DMS153 treated with DMSO at 0.1 percent for 48 hours (cell line): ENCODE results near the gene GOLGA7B.

Source experiments
- DNase-seq: peaks from one replicate; lab custom pipeline; 2025; ENCODE audit not compliant: unreplicated experiment; lab: John Stamatoyannopoulos, UW

Gene GOLGA7B

DNA sequence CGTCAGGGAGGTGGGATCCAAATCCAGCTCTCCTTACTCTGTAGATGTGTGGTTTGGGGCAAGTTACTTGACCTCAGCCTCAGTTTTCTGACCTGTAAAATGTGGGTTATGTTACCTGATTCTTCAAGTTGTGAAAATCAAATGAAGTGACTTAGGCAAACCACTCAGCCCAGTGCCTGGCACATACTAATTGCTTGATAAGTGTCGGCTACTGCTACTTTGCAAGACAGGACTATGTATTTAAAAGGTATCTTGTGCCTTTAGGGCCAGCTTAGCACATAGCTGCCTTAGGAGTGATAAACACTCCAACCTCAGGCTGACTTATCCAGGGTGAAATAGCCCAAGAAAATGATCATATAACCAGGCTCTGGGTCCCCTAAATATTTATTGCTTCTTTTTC, 42.9 kb downstream of the GOLGA7B start:
- DNase-seq = no peak

DNA sequence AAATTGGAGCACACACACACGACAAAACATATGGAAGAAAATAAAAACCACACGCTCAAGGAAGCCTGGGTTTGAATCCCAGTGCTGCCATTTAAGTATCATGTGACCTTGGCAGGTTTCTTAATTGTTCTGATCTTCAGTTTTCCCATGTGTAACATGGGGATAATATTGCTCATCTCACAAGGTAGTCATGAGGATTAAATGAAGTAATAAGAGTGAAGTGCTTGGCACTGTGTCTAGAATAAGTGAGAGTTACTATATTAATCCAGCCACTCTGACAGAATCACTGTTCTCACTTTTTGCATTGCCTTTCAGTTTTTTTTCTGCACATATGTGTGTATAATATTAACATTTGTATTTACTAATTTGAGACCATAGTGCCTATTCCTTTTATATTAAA, 43.3 kb downstream of the GOLGA7B start:
- no peak for DNase-seq

DNA sequence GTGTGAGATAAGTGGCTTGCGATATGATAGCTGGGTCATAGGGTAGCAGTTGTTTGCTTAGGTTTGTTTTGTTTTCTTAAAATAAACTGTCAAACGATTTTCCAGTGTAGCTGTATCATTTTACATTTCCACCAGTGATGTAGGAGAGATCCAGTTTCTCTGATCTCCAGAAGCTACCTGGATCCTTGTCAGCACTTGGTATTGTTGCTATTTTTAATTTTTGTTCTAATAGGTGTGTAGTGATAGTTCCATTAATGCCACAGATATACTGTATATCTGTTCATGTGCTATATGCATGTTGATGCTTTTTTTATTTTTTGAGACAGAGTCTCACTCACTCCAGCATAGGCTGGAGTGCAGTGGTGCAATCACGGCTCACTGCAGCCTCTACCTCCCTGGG, 44.4 kb downstream of the GOLGA7B start:
- DNase-seq = no peak

DNA sequence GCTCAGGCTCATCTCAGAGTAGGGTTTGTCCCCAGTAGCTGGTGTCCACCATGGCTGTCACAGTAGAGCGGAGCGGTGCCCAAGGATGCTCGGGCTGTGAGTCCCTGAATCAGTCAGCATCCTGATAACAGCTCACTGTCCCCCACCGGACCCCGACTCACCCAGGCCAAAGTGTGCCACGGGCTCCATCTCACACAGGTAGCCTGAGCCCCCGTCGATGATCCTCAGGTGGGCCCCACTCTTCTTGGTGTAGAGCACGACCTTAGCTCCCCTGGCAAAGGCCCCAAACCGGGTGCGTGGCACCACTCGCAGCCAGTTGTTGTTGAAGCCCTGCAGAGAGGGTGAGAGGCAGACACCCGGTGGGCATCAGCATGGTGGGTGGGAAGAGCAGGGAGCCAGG, 45.4 kb downstream of the GOLGA7B start:
- DNase-seq = no peak

DNA sequence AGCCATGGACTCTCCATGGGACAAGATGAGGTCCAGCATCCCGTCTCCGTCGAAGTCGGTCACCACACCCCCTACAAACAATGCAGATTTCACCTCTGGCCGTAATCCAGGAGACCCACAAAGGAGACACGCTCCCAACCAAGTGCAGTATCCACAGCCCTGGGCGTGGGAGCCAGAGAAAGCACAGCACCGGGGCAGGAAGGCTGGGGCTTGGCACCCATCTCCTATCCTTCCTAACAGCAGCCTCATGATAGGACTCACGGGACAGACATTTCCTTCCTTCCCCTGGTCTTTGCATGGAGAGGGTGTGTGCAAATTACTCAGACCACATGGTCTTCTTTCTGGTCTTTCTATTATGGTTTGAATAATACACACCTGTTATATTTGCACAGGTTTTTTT, 46.3 kb downstream of the GOLGA7B start:
- no peak for DNase-seq

DNA sequence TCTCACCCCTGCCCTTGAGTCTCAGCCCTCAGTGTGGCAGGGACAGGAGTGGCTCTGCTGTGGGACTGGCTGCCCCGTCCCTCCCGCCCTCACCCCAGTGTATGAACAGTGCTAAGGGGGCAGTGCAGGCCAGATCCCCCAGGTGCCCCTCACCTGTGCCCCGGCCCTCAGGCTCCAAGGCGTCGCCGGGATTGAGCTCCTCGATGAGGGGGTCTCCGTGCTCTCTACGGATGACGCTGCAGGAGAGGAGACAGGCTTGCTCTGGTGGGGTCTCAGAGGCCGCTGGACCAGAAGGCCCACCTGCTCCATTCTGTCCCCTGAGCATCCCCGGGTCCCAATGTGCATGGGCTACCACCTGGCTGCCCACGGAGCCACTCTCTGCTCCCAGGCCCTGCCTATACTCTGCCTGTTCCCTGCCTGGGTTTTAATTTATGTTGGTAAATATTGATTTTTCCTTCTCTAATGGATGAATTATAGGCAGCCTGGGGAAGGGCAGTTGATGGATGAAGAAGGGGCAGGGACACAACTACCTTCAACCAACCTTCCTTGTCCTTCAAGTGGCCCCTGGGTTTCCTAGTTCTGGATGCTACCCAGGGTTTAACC, 47.2 kb downstream of the GOLGA7B start:
- DNase-seq = no peak

DNA sequence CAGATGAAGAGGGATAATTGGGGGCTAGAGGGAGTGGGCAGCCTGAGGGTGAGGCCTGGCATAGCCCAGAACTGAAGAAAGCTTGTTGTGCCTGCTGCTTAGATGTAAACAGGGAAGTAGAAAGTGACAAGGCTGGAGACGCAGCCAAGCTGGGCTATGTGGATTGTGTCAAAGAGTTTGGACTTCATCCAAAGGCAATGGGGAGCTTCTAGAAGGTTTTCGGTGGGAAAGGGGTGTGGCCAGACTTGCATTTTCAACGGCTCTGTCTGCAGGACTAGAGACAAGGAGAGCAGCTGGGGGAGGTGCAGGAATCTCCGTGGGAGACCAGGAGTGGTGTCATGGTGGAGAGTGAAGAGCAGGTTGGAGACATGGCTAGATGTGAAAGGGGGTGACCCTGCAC, 48.8 kb downstream of the GOLGA7B start:
- no peak for DNase-seq

DNA sequence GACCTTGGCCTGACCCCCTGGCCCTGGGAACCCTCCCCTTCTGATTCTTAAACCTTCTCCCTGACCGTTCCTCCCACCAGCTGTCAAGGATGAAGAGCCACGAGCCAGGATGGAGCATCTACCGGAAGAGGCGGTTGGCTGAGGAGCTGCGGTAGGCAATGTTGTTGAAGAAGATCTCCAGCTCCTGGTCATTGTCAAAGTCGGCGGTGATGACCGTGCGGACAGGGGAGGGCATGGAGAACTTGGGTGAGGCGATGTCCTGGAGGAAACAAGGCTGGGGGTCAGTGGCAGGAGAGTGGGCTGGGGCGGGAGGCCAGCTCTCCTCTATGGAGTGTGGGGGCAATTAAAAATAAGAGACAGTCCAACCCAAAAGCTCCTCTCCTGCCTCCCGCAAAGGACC, 51.7 kb downstream of the GOLGA7B start:
- DNase-seq = no peak

DNA sequence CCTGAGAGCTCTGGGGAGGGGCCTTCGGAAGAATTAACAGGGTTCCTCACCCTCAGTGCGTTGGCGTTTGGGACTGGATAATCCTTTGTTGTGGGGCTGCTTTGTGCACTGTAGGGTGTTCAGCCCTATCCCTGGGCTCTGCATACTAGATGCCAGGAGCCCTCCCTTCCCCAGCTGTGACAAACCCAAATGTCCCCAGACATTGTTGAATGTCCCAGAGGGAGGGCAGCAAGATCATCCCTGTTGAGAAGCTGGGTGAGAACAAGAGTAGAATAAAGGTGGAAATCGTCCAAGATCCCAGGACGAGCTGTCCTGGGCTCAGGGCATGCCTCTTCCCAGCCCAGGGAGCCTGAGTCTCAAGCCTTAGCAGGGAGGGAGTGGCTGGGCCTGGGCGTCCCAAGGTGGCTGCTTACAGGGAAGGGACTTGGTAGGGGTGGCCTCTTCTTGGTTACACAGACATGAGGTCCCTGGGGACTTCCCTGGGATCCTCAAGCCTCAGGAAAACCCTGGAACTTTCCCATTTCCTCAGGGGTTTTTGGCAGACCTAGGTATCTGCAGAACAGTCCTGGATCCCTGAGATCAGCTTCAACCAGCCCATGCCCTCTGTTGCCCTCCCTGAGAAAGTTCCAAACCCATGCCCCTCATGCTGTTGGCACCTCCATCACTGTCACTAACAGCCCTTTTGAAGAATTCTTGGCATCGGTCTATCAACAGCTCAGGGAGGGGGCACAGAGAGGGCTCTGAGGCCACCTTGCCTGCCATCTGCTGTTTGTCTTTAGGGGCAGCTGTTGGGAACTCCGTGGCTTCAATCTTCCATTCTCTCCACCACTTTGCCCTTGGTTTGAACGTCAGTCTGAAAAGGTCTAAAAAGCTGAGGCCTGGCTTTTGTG, 53.7 kb downstream of the GOLGA7B start:
- no peak for DNase-seq

DNA sequence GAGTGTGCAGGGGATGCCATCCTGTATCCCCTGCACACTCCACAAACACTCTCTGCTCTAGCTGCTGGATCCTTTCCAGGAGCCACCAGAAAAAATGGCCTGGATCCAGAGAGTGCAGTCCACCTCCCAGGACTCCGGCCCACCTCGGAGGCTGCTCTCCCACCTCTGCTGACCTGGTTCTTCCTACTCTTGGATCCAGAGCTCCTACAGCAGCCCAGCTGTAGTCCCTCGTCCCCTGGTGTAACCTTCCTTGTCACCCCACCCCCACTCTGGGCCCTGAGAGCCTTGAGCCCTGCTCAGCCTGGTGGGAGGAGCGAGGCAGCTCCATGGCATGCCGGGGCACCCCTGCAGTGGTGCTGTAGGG, 54.4 kb downstream of the GOLGA7B start:
- no peak for DNase-seq

DNA sequence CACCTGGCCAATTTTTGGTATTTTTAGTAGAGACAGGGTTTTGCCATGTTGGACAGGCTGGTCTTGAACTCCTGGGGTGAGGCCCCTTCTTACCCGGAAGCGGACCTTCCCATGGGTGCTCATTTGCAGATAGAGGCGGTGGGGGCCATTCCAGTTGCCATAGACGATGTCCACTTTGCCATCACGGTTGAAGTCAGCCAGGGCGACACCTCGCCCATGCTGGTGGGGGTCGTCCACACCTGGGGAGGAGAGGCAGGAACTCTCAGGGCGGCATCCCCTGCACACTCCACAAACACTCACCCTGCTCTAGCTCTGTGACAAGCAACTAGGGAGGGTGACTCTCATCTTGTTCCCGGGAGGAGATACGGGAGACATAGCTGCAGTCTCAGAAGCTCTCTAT, 54.9 kb downstream of the GOLGA7B start:
- no peak for DNase-seq

DNA sequence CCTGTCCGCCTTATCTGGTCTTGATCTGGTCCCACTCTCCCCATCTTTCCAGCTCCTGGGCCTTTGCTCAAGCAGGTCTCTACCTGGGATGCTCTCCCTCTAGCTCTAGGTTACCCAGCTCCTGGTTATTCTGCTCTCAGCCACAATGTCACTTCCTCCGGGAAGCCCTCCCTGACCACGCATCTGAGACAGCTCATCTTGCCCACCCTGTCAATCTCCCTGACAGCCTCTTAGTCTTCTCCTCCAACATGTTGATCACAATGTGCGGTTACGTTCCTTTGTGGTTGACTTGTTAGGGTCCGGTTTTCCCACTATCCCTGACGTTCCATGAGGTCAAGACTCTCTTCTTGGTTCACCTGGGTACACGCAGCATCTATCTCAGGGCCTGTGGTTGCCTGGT, 55.6 kb downstream of the GOLGA7B start:
- no peak for DNase-seq

DNA sequence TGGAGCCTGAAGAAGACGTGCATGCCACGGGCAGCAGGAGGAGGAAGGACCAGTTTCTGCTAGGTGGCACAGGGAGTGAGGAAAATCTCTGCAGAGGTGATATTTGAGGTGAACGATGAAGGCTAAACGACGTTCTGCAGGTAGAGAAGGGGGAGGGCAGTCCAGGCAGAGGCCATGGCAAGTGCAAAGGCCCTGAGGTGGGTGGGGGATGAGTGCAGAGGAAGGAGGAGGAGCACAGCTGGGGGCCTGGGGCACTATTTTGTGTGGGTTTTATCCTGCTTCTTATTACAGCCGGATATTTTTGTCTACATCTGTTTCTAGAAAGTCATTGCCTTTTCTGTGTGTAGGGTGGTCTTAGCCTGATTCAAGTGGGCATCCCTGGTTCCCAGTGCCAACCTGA, 57.6 kb downstream of the GOLGA7B start:
- no peak for DNase-seq

DNA sequence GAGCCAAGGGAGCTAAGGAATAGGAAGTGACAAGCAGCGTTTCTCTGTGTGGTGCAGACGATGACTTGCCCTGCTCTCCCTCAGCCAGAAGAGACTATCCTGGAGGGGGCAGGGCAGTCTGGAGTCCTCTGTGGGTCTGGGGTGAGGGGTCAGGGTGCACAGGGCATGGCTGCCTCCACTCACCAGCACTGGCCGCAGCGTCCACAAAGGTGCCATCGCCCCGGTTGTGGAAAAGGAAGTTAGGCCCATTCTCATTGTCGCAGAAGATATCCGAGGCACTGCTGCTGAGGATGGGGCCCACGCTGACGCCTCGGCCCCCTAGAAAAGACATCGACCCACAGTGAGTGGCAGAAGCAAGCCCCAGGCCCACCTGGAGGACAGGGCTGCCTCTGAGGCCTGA, 58.2 kb downstream of the GOLGA7B start:
- DNase-seq = no peak

DNA sequence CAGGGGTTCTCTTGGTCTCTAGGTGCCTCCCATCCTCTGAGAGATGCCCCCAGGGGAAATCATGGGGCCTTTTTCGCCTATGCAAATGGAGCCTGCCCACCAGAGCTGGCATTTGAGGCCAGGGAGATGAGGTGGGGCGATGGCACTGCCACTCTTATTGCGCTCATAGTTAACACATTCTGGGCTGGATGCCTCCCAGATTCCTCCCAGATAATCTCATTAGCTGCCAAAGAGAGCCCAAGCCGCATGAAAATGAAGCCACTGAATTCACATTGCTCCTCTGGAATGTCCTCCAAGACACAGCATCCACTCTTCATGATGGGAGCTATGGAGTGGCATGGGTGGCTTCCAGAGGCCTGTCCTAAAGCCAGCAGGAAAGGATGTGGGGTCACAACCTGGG, 61.0 kb downstream of the GOLGA7B start:
- no peak for DNase-seq

DNA sequence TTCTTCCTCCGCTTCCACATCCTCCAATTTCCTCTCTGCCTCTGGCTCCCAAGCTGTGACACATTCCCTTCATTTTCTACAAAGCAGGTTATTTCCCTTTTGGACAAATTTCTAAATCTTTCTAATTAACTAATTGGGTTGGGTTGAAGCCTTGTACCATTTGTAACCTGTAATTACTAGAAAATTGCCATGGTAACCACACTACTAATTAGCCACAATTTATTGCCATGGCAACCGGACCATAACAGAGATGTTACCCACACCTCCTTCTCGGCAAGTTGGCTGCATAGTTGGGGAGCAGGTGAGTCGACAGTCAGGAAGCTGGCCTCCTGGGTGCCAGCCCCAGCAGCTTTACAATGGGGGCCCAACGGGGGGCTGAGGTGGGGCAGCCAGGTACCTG, 61.6 kb downstream of the GOLGA7B start:
- no peak for DNase-seq

DNA sequence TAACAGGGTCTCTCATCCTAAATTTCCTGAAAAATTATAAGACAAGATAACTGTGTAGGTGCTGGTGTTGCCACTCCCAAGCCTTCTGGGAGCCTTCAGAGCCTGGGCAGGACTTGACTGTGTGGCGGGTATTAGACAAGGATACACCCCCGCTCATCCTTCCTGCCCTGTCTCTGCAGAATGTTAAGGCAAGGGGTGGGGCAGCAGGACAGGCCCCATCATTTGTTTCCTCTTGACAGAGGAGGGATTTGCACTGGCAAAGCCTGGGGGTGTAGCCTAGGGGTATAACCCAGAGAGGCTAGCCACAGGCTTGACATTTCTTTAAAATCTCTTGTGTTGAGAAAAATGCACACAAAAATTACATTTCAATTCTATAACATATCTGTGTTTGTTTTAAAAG, 63.5 kb downstream of the GOLGA7B start:
- DNase-seq = no peak

DNA sequence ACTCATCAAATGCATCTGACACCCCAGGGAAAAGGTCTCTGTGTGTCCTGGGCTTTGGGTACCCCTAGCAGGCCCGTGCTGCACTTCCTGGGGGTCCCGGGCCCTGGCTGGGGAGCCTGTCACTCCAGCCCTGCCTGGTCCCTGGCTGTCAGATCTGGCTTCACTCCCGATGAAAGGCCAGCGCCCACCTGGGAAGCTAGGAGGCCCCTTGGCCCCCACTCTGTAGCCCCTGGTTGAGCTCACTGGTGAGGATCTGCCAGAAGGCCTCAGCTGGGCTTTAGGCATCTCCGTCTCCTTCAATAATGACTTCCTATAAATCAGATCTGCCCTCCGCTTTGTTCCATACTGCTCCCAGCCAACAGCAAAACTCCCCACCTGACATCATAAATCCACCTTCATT, 64.0 kb downstream of the GOLGA7B start:
- no peak for DNase-seq

DNA sequence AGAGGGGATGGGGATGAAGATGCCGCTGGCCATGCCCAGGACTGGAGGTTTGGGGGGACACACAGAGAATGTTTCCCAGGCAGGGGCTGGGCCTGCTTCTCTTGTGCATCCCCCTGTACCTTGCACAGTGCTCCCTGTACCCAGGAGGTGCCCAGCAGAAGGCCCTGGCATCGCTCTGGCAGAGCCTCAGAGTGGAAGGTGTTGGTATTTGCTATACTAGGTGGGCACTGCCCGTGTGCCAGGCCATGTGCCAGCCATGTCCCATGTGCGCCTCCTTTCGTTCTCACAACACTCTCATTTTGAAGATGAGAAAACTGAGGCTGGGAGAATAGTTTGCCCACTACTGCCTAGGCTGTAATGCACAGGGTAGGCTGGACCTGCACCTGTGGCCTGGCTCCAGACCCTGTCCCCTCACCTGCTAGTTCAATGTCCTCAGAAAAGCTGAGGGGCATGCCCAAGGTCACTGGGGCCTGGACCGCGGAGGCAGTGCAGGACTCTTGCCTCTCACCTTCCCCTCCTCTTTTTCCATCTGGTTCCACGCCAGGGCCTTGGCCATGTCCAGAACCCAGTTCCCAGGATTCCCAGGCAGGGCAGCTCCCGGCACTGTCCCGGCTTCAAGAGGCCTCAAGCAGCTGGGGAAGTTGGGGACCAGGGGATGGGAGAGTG, 64.7 kb downstream of the GOLGA7B start:
- no peak for DNase-seq

DNA sequence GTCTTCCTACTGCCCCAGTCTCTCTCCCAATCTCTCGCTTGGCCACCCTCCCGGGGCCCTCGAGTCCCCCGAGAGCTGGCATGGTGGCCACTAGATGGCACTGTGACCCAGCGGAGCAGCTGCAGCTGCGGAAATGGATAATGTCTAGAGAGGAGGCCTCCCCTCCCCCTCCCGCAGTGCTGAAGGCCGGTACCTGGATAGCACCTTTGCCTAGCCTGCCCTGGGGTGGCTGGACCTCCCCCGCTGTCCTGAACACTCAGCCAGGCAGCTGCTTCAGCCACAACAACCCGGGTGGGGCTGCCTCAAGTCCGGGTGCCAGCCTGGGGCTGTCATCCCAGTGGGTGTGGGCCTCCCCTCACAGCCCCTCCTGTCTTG, 65.2 kb downstream of the GOLGA7B start:
- peak; percentile 72 for DNase-seq

DNA sequence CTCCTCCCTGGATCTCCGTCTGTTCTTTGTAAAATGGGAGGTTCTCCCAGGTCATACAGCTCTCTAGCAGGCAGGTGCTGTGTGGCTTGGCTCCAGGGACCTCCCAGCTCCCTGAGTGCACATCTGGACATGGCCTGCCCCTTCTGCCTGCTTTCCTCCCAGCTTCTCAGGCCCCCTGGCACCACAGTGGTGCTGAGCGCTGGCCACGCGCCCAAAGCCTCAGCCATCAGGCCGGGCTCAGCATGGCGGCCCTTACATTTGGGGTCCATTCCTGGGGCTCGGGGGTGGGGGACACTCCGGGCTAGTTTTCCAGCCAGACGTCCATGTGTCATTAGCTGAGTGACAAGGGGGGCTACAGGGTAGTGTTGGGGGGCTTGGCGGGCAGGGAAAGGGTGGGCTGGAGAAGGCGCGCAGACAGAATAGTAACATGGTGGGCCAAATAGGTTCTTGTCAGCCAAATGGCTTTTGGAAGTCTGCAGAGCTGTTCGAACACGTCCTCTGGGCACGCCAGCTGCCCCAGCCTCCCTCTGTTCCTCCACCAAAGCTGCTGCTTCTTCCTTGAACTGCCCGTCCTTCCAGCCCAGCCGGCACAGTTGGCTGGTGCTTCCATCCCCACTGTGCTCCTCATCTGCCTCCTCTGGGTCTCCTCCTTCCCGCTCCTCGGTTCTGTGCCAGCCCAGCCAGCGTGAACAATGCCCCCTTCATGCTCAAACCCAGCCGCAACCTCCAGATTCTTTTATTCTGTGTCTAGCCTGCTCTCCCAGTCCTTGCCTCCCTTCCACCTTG, 65.9 kb downstream of the GOLGA7B start:
- DNase-seq = no peak

DNA sequence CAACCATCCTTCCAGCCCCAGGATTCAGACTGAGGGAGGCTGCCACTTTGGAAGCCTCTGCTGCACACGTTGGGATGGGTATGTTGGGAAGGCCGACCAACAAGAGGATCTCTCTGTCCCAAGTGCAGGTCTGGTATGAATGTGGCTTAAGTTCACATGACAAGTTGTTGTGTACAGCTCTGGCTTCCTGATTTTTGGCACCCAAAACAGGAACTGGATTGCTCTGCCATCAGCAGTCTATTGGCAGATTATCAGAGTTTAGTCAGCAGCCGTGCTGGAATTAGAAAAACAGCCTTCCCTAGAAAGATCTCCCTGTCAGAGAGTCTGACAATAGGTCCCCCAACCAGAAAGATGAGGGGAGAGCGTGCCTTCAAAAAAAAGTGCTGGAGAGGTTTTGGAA, 66.9 kb downstream of the GOLGA7B start:
- DNase-seq = no peak
